HepG2 (cell line): ENCODE results near the gene LMF2. TPM values are rescaled to one million over a fixed set of nuclear protein-coding genes. Genes with fewer than 3 reads are reported as not detected.

ENCODE experiments used
- ATAC-seq: fragments of 200-7000 bp; cut with Tn5 transposase; 3 replicates; pipeline ENCODE4 v1.9.1; 2020; ENCODE audit warnings: mild to moderate bottlenecking, moderate library complexity
- BruUV-seq: library from RNA; stranded (reverse); fragments of 400-500 nt; replicated peaks from 2 replicates; lab custom pipeline; 2021; lab: Mats Ljungman, UMichigan
- CTCF ChIA-PET: fragments of 300-600 bp; formaldehyde crosslinking; extraction: SDS; loops from one replicate; lab custom pipeline; 2021; ENCODE audit warnings: low total read pairs, inconsistent platforms, low intra/inter-chr PET ratio; lab: Yijun Ruan, JAX
- POLR2A ChIA-PET: fragments of 350-600 bp; sonication (Branson Sonifier 250); formaldehyde crosslinking; loops from one replicate; lab custom pipeline; 2020; ENCODE audit warnings: antibody characterized with exemption, inconsistent platforms; lab: Yijun Ruan, JAX
- DNase-seq: peaks from one replicate; pipeline ENCODE4 v3.0.0-alpha.2; 2015; ENCODE audit warnings: low spot score
- FAIRE-seq: peaks from 3 replicates; lab custom pipeline; 2011; peaks lifted over from hg19 to GRCh38; lab: Jason Lieb, UNC
- H2AFZ ChIP-seq: one replicate; pipeline ENCODE4 v1.6.1; 2011; ENCODE audit warnings: low read length, inconsistent platforms
- H3K27ac ChIP-seq: fragments of 300-600 bp; 3 replicates; pipeline ENCODE4 v1.8.0; 2011; ENCODE audit warnings: mixed run types, mild to moderate bottlenecking, mixed read lengths, low read length, inconsistent platforms; ENCODE audit not compliant: insufficient read depth; ENCODE audit errors: extremely low read length
- H3K27me3 ChIP-seq, 2 experiments: fragments of 200-600 bp in 1 of 2; 2 replicates in 1 of 2; 3 replicates in 1 of 2; pipeline versions ENCODE4 v1.6.0 to v1.8.0; 2011; ENCODE audit warnings: low read length in 2 of 2, mild to moderate bottlenecking in 2 of 2, moderate library complexity in 2 of 2, inconsistent platforms in 1 of 2; ENCODE audit not compliant: insufficient read depth in 2 of 2, control insufficient read depth in 1 of 2
- H3K36me3 ChIP-seq, 2 experiments: fragments of 200-600 bp in 1 of 2; replicated peaks in 1 of 2; 2 replicates in 1 of 2; 3 replicates in 1 of 2; pipeline versions ENCODE4 v1.5.1 to v1.8.0; 2011; ENCODE audit warnings: low read length in 2 of 2, inconsistent platforms in 1 of 2; ENCODE audit not compliant: insufficient read depth in 2 of 2, control insufficient read depth in 1 of 2
- H3K4me1 ChIP-seq: 2 replicates; pipeline ENCODE4 v1.5.1; 2012; ENCODE audit warnings: low read length, inconsistent platforms; ENCODE audit not compliant: insufficient read depth
- H3K4me2 ChIP-seq: 2 replicates; pipeline ENCODE4 v1.6.0; 2011; ENCODE audit warnings: low read depth, low read length, inconsistent platforms
- H3K4me3 ChIP-seq, 3 experiments: fragments of 200-600 bp in 1 of 3; sonication (generic), shearing (Covaris generic) in 1 of 3; replicated peaks in 1 of 3; 2 replicates each; pipeline ENCODE4 v1.5.1; 2011 to 2016; ENCODE audit warnings: low read length in 3 of 3, inconsistent platforms in 2 of 3, low read depth in 2 of 3, mild to moderate bottlenecking in 2 of 3, control low read depth in 1 of 3, mixed read lengths in 1 of 3; ENCODE audit not compliant: insufficient read depth in 1 of 3
- H3K79me2 ChIP-seq: one replicate; pipeline ENCODE4 v1.6.1; 2011; ENCODE audit warnings: low read length, inconsistent platforms; ENCODE audit not compliant: insufficient read depth
- H3K9ac ChIP-seq: 2 replicates; pipeline ENCODE4 v1.6.0; 2011; ENCODE audit warnings: mild to moderate bottlenecking, low read depth, low read length, inconsistent platforms; ENCODE audit not compliant: insufficient read depth
- H3K9me3 ChIP-seq: 2 replicates; pipeline ENCODE4 v1.5.1; 2012; ENCODE audit warnings: mild to moderate bottlenecking, low read length
- H4K20me1 ChIP-seq: 2 replicates; pipeline ENCODE4 v1.6.0; 2011; ENCODE audit warnings: inconsistent platforms, mild to moderate bottlenecking, low read length, moderate library complexity; ENCODE audit not compliant: insufficient read depth
- ATF3 ChIP-seq: sonication (generic); formaldehyde crosslinking; IDR thresholded peaks from 2 replicates; pipeline ENCODE4 v1.4.0; 2020; ENCODE audit warnings: missing genetic modification reagents
- FOSL1 ChIP-seq: sonication (generic); formaldehyde crosslinking; IDR thresholded peaks from 2 replicates; pipeline ENCODE4 v1.9.0; 2021; ENCODE audit warnings: missing genetic modification reagents, borderline replicate concordance
- KLF12 ChIP-seq: sonication (generic); formaldehyde crosslinking; IDR thresholded peaks from 2 replicates; pipeline ENCODE4 v1.4.0; 2020; ENCODE audit warnings: missing genetic modification reagents, borderline replicate concordance
- NCOA5 ChIP-seq: sonication (generic); formaldehyde crosslinking; IDR thresholded peaks from 2 replicates; pipeline ENCODE4 v1.4.0; 2020; ENCODE audit warnings: missing genetic modification reagents
- PHF20 ChIP-seq: sonication (generic); formaldehyde crosslinking; IDR thresholded peaks from 2 replicates; pipeline ENCODE4 v1.5.0; 2020; ENCODE audit warnings: mild to moderate bottlenecking, missing genetic modification reagents
- RARA ChIP-seq: IDR thresholded peaks from 2 replicates; pipeline ENCODE4 v1.6.1; 2016; ENCODE audit warnings: missing genetic modification reagents, missing compliant biosample characterization
- SKI ChIP-seq: fragments of 450-650 bp; IDR thresholded peaks from one replicate; pipeline ENCODE4 v1.6.1; 2018; ENCODE audit warnings: mild to moderate bottlenecking; ENCODE audit not compliant: partially characterized antibody
- SMAD9 ChIP-seq: sonication (generic); formaldehyde crosslinking; IDR thresholded peaks from 2 replicates; pipeline ENCODE4 v1.5.1; 2020; ENCODE audit warnings: mild to moderate bottlenecking, missing genetic modification reagents
- SSRP1 ChIP-seq: IDR thresholded peaks from 2 replicates; pipeline ENCODE4 v1.6.1; 2016; ENCODE audit warnings: control low read depth
- THAP8 ChIP-seq: sonication (generic); formaldehyde crosslinking; IDR thresholded peaks from 2 replicates; pipeline ENCODE4 v1.5.1; 2020; ENCODE audit warnings: missing genetic modification reagents, mild to moderate bottlenecking, borderline replicate concordance
- ZBTB33 ChIP-seq: sonication (generic); formaldehyde crosslinking; IDR thresholded peaks from 2 replicates; pipeline ENCODE4 v1.4.0; 2020; ENCODE audit warnings: missing genetic modification reagents
- ZNF44 ChIP-seq: sonication (generic); formaldehyde crosslinking; IDR thresholded peaks from 2 replicates; pipeline ENCODE4 v1.5.1; 2020; ENCODE audit warnings: mild to moderate bottlenecking, missing genetic modification reagents
- ZNF710 ChIP-seq: sonication (generic); formaldehyde crosslinking; IDR thresholded peaks from 2 replicates; pipeline ENCODE4 v1.5.0; 2020; ENCODE audit warnings: mild to moderate bottlenecking, missing genetic modification reagents, borderline replicate concordance
- ZNF749 ChIP-seq: sonication (generic); formaldehyde crosslinking; IDR thresholded peaks from 2 replicates; pipeline ENCODE4 v1.8.0; 2022; ENCODE audit warnings: mild to moderate bottlenecking, missing genetic modification reagents, moderate library complexity, borderline replicate concordance
- ZNF850 ChIP-seq: sonication (generic); formaldehyde crosslinking; conservative IDR thresholded peaks from 2 replicates; pipeline ENCODE4 v1.9.0; 2021; ENCODE audit warnings: mild to moderate bottlenecking, missing genetic modification reagents
- WGBS: methylation state at CpG from one replicate; pipeline ENCODE4 v1.1.6; 2017; ENCODE audit warnings: low lambda C conversion rate; 5-methylcytosine and 5-hydroxymethylcytosine counted together
- in situ Hi-C: cut with HindIII; loops from 2 replicates; pipeline ENCODE4 v1.10.0; 2017; ENCODE audit warnings: low pct_unique_long_range_greater_than_20kb; ENCODE audit not compliant: extremely low pct_ligation_motif_present
- intact Hi-C: fragments of 100-400 bp; cut with micrococcal nuclease; formaldehyde crosslinking; loops from one replicate; pipeline ENCODE4 v1.10.0; 2022; ENCODE audit not compliant: unreplicated experiment
- polyA plus RNA-seq, 8 experiments: library from polyadenylated mRNA; depleted of rRNA in 3 of 8; stranded (reverse) in 7 of 8; unstranded in 1 of 8; fragments of >200 nt; fragmentation: Illumina TruSeq in 4 of 8; extraction: Trizol in 4 of 8; gene quantifications; 2 replicates each; pipeline versions ENCODE4 v1.2.1 to v1.2.3, GENCODE V29; 2011 to 2016; ENCODE audit warnings: low read depth in 4 of 8, missing spikeins in 1 of 8, mixed read lengths in 1 of 8; ENCODE audit not compliant: insufficient read depth in 1 of 8
- total RNA-seq, 5 experiments: library from RNA; depleted of rRNA; stranded (reverse); fragments of >200 nt; fragmentation: Illumina TruSeq; extraction: Trizol; gene quantifications; 2 replicates each; pipeline ENCODE4 v1.2.3, GENCODE V29; 2016; ENCODE audit warnings: low read depth in 1 of 5

Gene LMF2
- total and polyA plus RNA-seq, 2 of the 13 experiments (the other 11 are each of a cell fraction or from before 2014, with no cell fraction given): 23.3 to 30.6 TPM

GRCh38 chr22:50528682-50529415, 21.3 kb upstream of the LMF2 start:
- Histone ChIP-seq H3K9me3 (no peaks in the 10 kb centered on the region), H3K4me2 (no peak overlapping the region), H2AFZ (no peak overlapping the region), H3K36me3 (no peaks in the 10 kb centered on the region), H3K79me2 (peaks cover 14% of the 10 kb centered on the region), H3K4me1 (peaks cover 72% of the 10 kb centered on the region), H3K9ac (no peak overlapping the region), H4K20me1 (peaks cover 8% of the 10 kb centered on the region), H3K4me3 (no peak overlapping the region; a peak in 1 of 6 replicates), H3K27ac (no peak overlapping the region), H3K27me3 (0 out of 5 replicates have a peak, but pooled peaks cover 0 to 4% of the 10 kb centered on the region in 2 experiments)
- FAIRE-seq: no peak
- ChIA-PET POLR2A (interaction anchor here (0.9 to 2.5 kb wide), 8 partner anchors 9 to 171 kb away, joined by 3 to 10 read pairs (median 6); partner anchors contain the start of genes KLHDC7B, LMF2, NCAPH2 and SYCE3), CTCF (no interaction called here)
- no peak for ATAC-seq
- in situ Hi-C loops: no loop called here
- WGBS: 59% methylated on average over 3 of the region's 15 CpGs
- intact Hi-C loops: loop anchor here (5.0 kb wide), 1 partner anchor 33 kb away; the partner anchor contains the start of gene SYCE3
- DNase-seq: no peak
- no TSS peak for BruUV-seq
- TF ChIP-seq ZNF44 (CRISPR knock-in tag) (no peak), KLF12 (CRISPR knock-in tag) (0 out of 2 replicates have a peak, but pooled peaks have one; percentile 29), SSRP1 (0 out of 2 replicates have a peak, but pooled peaks have one; percentile 60), NCOA5 (CRISPR knock-in tag) (0 out of 2 replicates have a peak, but pooled peaks have one; percentile 83), SKI (peak; percentile 36), ATF3 (CRISPR knock-in tag) (0 out of 2 replicates have a peak, but pooled peaks have one; percentile 4), ZBTB33 (CRISPR knock-in tag) (peak; percentile 94), ZNF850 (CRISPR knock-in tag) (0 out of 2 replicates have a peak, but pooled peaks have one; percentile 66), THAP8 (CRISPR knock-in tag) (no peak), PHF20 (no peak), ZNF749 (CRISPR knock-in tag) (no peak), RARA (CRISPR knock-in tag) (peak; percentile 38; the same call in 1 of the 2 replicates), SMAD9 (CRISPR knock-in tag) (0 out of 2 replicates have a peak, but pooled peaks have one; percentile 40), ZNF710 (CRISPR knock-in tag) (peak; percentile 13; the same call in 1 of the 2 replicates), FOSL1 (CRISPR knock-in tag) (no peak)
